ENCODE measurements around the gene CAPN2.
A peak's percentile ranks its signal among the peaks of the same experiment; 100 is the strongest.

- TF ChIP-seq CTCF (IDR thresholded peaks at IDR 0.05) (no peak), POLR2A (IDR thresholded peaks at IDR 0.05) (peak in 1 of 2 donors; percentile 28)
These were observed 4.9 kb upstream of the CAPN2 start for GRCh38 chr1:223707256-223708000.
